ENCODE data around the gene HSDL2.

HSDL2 gene

GRCh38 chr9:112489039-112489546, 109.2 kb downstream of the HSDL2 start:
- TF ChIP-seq, protein P1, sequence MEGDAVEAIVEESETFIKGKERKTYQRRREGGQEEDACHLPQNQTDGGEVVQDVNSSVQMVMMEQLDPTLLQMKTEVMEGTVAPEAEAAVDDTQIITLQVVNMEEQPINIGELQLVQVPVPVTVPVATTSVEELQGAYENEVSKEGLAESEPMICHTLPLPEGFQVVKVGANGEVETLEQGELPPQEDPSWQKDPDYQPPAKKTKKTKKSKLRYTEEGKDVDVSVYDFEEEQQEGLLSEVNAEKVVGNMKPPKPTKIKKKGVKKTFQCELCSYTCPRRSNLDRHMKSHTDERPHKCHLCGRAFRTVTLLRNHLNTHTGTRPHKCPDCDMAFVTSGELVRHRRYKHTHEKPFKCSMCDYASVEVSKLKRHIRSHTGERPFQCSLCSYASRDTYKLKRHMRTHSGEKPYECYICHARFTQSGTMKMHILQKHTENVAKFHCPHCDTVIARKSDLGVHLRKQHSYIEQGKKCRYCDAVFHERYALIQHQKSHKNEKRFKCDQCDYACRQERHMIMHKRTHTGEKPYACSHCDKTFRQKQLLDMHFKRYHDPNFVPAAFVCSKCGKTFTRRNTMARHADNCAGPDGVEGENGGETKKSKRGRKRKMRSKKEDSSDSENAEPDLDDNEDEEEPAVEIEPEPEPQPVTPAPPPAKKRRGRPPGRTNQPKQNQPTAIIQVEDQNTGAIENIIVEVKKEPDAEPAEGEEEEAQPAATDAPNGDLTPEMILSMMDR (IDR thresholded peaks at IDR 0.05; ENCODE audit: borderline replicate concordance, insufficient read depth, low read depth, low read length): no peak
- H3K4me3 ChIP-seq (ENCODE audit: low read depth, low read length): no peak overlapping the region

DNA sequence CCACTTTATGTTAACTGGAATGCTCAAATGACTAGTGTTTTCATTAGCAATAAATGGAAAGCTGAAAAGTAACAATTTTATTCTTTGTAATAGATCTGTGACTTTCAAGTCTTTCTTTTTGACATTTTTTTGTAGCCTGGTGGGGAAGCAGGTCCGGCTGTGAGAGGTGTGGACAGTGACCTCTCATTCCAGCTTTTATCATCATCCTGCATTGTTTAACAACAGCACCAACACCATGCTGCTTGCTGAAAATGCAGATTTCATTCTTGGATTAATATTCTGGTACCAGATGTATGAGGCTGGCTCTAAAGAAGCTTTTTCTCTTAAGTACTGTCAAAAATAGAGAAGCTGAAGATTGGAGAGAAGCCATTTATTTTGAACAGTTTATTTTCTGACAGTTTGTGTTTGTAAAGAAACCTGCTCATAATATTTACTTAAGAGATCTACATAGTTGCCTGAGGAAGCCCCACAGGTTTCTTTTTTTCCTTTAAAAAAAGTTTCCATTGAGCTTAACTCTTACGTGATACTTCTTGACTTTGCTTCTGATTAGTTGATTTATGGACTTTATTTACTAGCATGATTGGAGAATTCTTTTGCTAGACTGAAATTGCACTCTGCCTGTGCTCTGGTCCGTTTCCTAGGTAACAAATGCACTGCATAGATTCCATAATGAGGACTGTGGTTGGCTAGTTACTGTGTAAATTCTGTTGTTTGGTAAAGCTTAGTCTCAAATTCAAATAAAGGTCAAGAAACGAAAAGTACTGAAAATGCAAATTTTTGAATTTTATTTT, 110.2 kb downstream of the HSDL2 start:
- TF ChIP-seq, protein P1 (IDR thresholded peaks at IDR 0.05; ENCODE audit: borderline replicate concordance, insufficient read depth, low read depth, low read length): no peak
- no peak overlapping the region for H3K4me3 ChIP-seq (ENCODE audit: low read depth, low read length)

GRCh38 chr9:112493393-112494137, 113.7 kb downstream of the HSDL2 start:
- TF ChIP-seq, protein P1 (IDR thresholded peaks at IDR 0.05; ENCODE audit: borderline replicate concordance, insufficient read depth, low read depth, low read length): no peak
- H3K4me3 ChIP-seq (ENCODE audit: low read depth, low read length): no peak overlapping the region

- TF ChIP-seq, protein P1 (IDR thresholded peaks at IDR 0.05; ENCODE audit: borderline replicate concordance, insufficient read depth, low read depth, low read length): no peak
- H3K4me3 ChIP-seq (ENCODE audit: low read depth, low read length): no peak overlapping the region
Measured at GRCh38 chr9:112494153-112494552, 114.2 kb downstream of the HSDL2 start.

GRCh38 chr9:112495614-112496013, 115.7 kb downstream of the HSDL2 start:
- TF ChIP-seq, protein P1 (IDR thresholded peaks at IDR 0.05; ENCODE audit: borderline replicate concordance, insufficient read depth, low read depth, low read length): no peak

DNA sequence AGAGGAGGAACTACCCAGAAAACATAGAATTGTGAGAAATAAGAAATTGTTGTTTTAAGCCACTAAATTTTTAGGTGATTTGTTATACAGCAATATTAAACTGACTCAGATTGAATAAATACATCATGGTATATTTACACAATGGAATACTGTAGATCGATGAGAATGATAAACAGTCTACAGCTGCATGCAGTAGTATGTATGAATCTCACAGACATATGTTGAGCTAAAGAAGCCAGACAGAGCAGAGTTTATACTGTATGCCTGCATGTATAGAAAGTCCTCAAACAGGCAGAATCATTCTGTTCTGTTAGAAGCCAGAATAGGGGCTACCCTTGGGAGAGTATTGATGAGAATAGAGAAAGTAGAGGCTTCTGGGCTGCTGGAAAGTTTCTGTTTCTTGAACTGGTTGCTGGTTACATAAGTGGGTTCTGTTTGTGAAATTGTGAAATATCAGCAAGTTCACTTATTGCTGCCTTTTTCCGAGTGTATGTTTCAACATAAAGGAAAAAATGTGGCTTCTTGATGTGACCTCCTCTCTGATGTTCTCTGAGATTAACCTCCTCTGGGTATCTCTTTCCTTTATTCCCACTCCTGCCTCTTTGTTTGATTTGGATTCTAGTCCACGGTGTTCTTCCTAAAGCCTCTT, 116.3 kb downstream of the HSDL2 start:
- H3K4me3 ChIP-seq (ENCODE audit: low read depth, low read length): no peak overlapping the region
- TF ChIP-seq, protein P1 (IDR thresholded peaks at IDR 0.05; ENCODE audit: borderline replicate concordance, insufficient read depth, low read depth, low read length): no peak

More at GRCh38 chr9:112495614-112496013, 115.7 kb downstream of the HSDL2 start:
- H3K4me3 ChIP-seq (ENCODE audit: low read depth, low read length): no peak overlapping the region
